Activated CD4-positive, alpha-beta T cell treated with anti-CD3 and anti-CD28 coated beads, Interleukin-2, amount 50 U/mL, for 4 hours (primary cell): ENCODE results near the gene C19orf53.

Source experiments
- DNase-seq, 2 experiments: peaks; one replicate each; pipeline ENCODE4 v3.0.0-alpha.2; 2020

Gene C19orf53

GRCh38 chr19:13827656-13828055 is 53.4 kb downstream of the C19orf53 start:
- DNase-seq: no peak
